HG03097 (cell line): ENCODE measurements around the gene BTF3L4.
"Not testable (repeated sequence)": the region's sequence is repeated elsewhere in the genome, so short reads cannot be mapped to it uniquely, and the experiment has no call there.

Experiments used
- ATAC-seq: cut with Tn5 transposase; IDR thresholded peaks from one replicate; pipeline ENCODE4 v1.9.1; 2021; ENCODE audit not compliant: unreplicated experiment, low FRiP score

BTF3L4 gene

GRCh38 chr1:52056163-52056936, at the start of gene BTF3L4:
Gene BTF3L4, plus strand, starts transcription at chr1:52056295. Its CDS starts 3,553 bp downstream, at chr1:52059848.
- ATAC-seq: peak; percentile 77

- ATAC-seq: no peak
Observed at GRCh38 chr1:52007215-52008002, 48.7 kb upstream of the BTF3L4 start.

GRCh38 chr1:52008071-52008809, 47.9 kb upstream of the BTF3L4 start:
- no peak for ATAC-seq

GRCh38 chr1:52022133-52022532, 34.0 kb upstream of the BTF3L4 start:
- ATAC-seq: no peak

- no peak for ATAC-seq
Observed at GRCh38 chr1:52026278-52026677, 29.8 kb upstream of the BTF3L4 start.

GRCh38 chr1:52028328-52028727, 27.8 kb upstream of the BTF3L4 start:
- no peak for ATAC-seq

GRCh38 chr1:52028839-52029238, 27.3 kb upstream of the BTF3L4 start:
- ATAC-seq: not testable (repeated sequence)

- ATAC-seq: no peak
Observed at GRCh38 chr1:52032124-52032784, 23.8 kb upstream of the BTF3L4 start.

GRCh38 chr1:52032785-52033131, 23.3 kb upstream of the BTF3L4 start:
- ATAC-seq: no peak

- ATAC-seq: peak; percentile 76
Observed at GRCh38 chr1:52033190-52034049, 22.7 kb upstream of the BTF3L4 start, which contains the start of gene KTI12. Gene KTI12, minus strand, starts transcription at chr1:52033810. Its CDS starts 49 bp downstream, at chr1:52033761.

- no peak for ATAC-seq
Observed at GRCh38 chr1:52034050-52034384, 22.1 kb upstream of the BTF3L4 start.

- no peak for ATAC-seq
Observed at GRCh38 chr1:52037402-52037814, 18.7 kb upstream of the BTF3L4 start.

- no peak for ATAC-seq
Observed at GRCh38 chr1:52037909-52038308, 18.2 kb upstream of the BTF3L4 start.

GRCh38 chr1:52041551-52042185, 14.4 kb upstream of the BTF3L4 start:
- ATAC-seq: no peak

GRCh38 chr1:52045236-52045635, 10.9 kb upstream of the BTF3L4 start:
- ATAC-seq: no peak

GRCh38 chr1:52045666-52046195, 10.4 kb upstream of the BTF3L4 start:
- ATAC-seq: not testable (repeated sequence)

GRCh38 chr1:52049337-52049736, 6.8 kb upstream of the BTF3L4 start:
- ATAC-seq: not testable (repeated sequence)

GRCh38 chr1:52053862-52054261, 2.2 kb upstream of the BTF3L4 start:
- no peak for ATAC-seq

- ATAC-seq: no peak
Observed at GRCh38 chr1:52054496-52055065, 1.5 kb upstream of the BTF3L4 start.
